ENCODE data around the gene NAA10. TPM values are rescaled to one million over a fixed set of nuclear protein-coding genes. Genes with fewer than 3 reads are reported as not detected.

NAA10 gene
- total and polyA plus RNA-seq, 2 of the 13 experiments (the other 11 are each of a cell fraction or from before 2014, with no cell fraction given): 49.2 to 51.7 TPM

DNA sequence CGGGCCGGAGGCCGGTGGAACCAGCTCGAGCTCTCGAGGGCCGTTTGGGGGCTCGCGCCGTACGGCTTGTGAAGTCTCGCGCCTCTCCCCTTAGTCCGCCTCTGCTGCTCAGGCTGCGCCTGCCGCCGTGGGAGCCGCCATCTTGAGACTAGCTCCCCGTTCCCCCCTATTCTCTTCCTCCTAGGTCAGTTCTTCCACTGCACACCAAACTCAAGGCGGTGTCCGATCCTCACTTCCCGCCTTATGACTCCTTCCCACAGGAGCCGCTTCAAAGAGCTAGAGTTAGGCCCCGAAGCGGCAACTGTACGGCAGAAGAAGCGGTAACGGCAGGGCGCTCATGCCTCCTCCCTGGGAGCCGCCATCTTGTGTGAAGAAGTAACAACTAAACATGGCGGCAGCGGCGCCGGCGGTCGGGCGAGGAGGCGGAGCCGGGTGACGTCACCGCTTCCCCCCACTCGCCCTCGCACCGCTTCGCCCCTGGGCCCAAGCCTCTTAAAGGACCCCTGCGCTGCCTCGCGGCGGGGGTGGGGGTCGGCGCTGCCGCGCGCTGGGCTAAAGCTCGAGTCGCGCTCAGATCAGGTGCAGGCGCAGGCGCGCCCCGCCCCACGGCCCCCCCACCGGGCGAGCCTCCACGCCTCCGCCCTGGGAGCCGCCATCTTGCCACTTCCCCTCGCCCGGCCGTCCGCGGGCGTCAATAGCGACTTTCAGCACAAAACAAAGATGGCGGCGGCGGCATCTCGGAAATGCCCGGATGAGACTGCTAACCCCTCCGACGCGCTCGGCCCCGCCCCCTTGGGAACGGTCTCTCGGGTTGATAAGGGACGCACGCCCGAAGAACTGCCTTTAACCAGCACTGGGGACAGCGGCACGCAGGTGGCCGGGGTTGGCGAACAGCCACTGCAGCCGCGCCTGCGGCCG is 36.9 kb upstream of the NAA10 start, which contains the start of gene HCFC1 (continued):
- TF ChIP-seq ZNF780A (CRISPR knock-in tag; IDR thresholded peaks at IDR 0.05) (no peak), ZNF644 (CRISPR knock-in tag; IDR thresholded peaks at IDR 0.05; ENCODE audit: low read depth) (no peak), PAX8 (CRISPR knock-in tag; IDR thresholded peaks at IDR 0.05; ENCODE audit: borderline replicate concordance) (no peak), ZIK1 (CRISPR knock-in tag; IDR thresholded peaks at IDR 0.05; ENCODE audit: borderline replicate concordance, low read depth) (no peak; the same call in 1 of the 2 replicates), GABPB1 (CRISPR knock-in tag; IDR thresholded peaks at IDR 0.05) (peak; percentile 64), ESRRA (CRISPR knock-in tag; IDR thresholded peaks at IDR 0.05; ENCODE audit: low read depth) (no peak), NFE2 (CRISPR knock-in tag; IDR thresholded peaks at IDR 0.05) (no peak), ZNF263 (CRISPR knock-in tag; IDR thresholded peaks at IDR 0.05) (no peak), ZNF34 (CRISPR knock-in tag; IDR thresholded peaks at IDR 0.05; ENCODE audit: borderline replicate concordance) (no peak), PITX1 (CRISPR knock-in tag; IDR thresholded peaks at IDR 0.05) (no peak), ZNF282 (IDR thresholded peaks at IDR 0.05; ENCODE audit: partially characterized antibody) (no peak), ZNF24 (IDR thresholded peaks at IDR 0.05) (no peak), TCF7 (IDR thresholded peaks at IDR 0.05; ENCODE audit: low read depth) (no peak), PTBP1 (IDR thresholded peaks at IDR 0.05; ENCODE audit: low read depth, low read length, poor library complexity, severe bottlenecking) (no peak), THAP11 (CRISPR knock-in tag; IDR thresholded peaks at IDR 0.05) (peak; percentile 64), ZNF225 (CRISPR knock-in tag; IDR thresholded peaks at IDR 0.05) (no peak), HMGA1 (CRISPR knock-in tag; conservative IDR thresholded peaks at IDR 0.05) (no peak), ZNF777 (CRISPR knock-in tag; IDR thresholded peaks at IDR 0.05) (no peak), SNRNP70 (IDR thresholded peaks at IDR 0.05; ENCODE audit: low read depth, low read length) (no peak), ELF1 (CRISPR knock-in tag; IDR thresholded peaks at IDR 0.05) (no peak), SMARCE1 (IDR thresholded peaks at IDR 0.05; ENCODE audit: borderline replicate concordance) (no peak)
- TF ChIP-seq, protein P1, sequence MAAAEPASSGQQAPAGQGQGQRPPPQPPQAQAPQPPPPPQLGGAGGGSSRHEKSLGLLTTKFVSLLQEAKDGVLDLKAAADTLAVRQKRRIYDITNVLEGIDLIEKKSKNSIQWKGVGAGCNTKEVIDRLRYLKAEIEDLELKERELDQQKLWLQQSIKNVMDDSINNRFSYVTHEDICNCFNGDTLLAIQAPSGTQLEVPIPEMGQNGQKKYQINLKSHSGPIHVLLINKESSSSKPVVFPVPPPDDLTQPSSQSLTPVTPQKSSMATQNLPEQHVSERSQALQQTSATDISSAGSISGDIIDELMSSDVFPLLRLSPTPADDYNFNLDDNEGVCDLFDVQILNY (CRISPR knock-in tag; conservative IDR thresholded peaks at IDR 0.05): no peak
- TF ChIP-seq, protein P2, sequence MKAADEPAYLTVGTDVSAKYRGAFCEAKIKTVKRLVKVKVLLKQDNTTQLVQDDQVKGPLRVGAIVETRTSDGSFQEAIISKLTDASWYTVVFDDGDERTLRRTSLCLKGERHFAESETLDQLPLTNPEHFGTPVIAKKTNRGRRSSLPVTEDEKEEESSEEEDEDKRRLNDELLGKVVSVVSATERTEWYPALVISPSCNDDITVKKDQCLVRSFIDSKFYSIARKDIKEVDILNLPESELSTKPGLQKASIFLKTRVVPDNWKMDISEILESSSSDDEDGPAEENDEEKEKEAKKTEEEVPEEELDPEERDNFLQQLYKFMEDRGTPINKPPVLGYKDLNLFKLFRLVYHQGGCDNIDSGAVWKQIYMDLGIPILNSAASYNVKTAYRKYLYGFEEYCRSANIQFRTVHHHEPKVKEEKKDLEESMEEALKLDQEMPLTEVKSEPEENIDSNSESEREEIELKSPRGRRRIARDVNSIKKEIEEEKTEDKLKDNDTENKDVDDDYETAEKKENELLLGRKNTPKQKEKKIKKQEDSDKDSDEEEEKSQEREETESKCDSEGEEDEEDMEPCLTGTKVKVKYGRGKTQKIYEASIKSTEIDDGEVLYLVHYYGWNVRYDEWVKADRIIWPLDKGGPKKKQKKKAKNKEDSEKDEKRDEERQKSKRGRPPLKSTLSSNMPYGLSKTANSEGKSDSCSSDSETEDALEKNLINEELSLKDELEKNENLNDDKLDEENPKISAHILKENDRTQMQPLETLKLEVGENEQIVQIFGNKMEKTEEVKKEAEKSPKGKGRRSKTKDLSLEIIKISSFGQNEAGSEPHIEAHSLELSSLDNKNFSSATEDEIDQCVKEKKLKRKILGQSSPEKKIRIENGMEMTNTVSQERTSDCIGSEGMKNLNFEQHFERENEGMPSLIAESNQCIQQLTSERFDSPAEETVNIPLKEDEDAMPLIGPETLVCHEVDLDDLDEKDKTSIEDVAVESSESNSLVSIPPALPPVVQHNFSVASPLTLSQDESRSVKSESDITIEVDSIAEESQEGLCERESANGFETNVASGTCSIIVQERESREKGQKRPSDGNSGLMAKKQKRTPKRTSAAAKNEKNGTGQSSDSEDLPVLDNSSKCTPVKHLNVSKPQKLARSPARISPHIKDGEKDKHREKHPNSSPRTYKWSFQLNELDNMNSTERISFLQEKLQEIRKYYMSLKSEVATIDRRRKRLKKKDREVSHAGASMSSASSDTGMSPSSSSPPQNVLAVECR (CRISPR knock-in tag; IDR thresholded peaks at IDR 0.05; ENCODE audit: borderline replicate concordance): peak; percentile 52; the same call in 1 of the 2 replicates
- TF ChIP-seq, protein P3, sequence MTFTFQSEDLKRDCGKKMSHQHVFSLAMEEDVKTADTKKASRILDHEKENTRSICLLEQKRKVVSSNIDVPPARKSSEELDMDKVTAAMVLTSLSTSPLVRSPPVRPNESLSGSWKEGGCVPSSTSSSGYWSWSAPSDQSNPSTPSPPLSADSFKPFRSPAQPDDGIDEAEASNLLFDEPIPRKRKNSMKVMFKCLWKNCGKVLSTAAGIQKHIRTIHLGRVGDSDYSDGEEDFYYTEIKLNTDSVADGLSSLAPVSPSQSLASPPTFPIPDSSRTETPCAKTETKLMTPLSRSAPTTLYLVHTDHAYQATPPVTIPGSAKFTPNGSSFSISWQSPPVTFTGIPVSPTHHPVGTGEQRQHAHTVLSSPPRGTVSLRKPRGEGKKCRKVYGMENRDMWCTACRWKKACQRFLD (CRISPR knock-in tag; IDR thresholded peaks at IDR 0.05; ENCODE audit: borderline replicate concordance): no peak
